ENCODE data around the gene SEC16A.

- TF ChIP-seq POLR2AphosphoS5 (IDR thresholded peaks at IDR 0.05) = no peak
- no peak for TF ChIP-seq CTCF (IDR thresholded peaks at IDR 0.05)
These were observed 69.9 kb downstream of the SEC16A start for GRCh38 chr9:136412962-136413361.
